ENCODE data around the gene PLIN3. TPM values are rescaled to one million over a fixed set of nuclear protein-coding genes. Genes with fewer than 3 reads are reported as not detected.

Gene PLIN3
- total and polyA plus RNA-seq, 4 donors: 18.0 to 105 (median 50.5) TPM

DNA sequence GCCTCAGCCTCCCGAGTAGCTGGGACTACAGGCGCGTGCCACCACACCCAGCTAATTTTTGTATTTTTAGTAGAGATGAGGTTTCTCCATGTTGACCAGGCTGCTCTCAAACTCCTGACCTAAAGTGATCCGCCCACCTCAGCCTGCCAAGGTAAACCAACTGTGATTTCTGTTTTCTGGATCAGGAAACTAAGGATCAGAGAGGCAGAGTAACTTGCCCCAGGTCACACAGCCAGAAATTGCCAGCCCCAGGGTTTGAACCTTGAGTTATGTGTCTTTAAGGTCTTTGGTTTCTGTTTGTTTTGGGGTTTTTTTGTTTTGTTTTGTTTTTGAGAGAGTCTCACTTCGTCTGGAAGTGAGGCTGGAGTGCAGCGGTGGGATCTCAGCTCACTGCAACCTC lies 4.2 kb upstream of the PLIN3 start:
- no peak overlapping the region for H3K4me3 ChIP-seq
- no peak for TF ChIP-seq CTCF (IDR thresholded peaks at IDR 0.05; ENCODE audit: control extremely low read depth, extremely low read depth)
- no peak overlapping the region for H3K27ac ChIP-seq (ENCODE audit: low read depth in 1 of 2, low read length in 1 of 2)
- ATAC-seq (ENCODE audit: insufficient read depth, low FRiP score) (no peak), DNase-seq (no peak)
- H3K27me3 ChIP-seq (ENCODE audit: control insufficient read depth in 3 of 3, insufficient read depth in 3 of 3, low read length in 2 of 3): no peaks in the 10 kb centered on the region
- no peaks in the 10 kb centered on the region for H3K9me3 ChIP-seq (ENCODE audit: control insufficient read depth in 4 of 4, insufficient read depth in 3 of 4, low read length in 3 of 4)
- H3K36me3 ChIP-seq (ENCODE audit: control insufficient read depth in 4 of 4, insufficient read depth in 4 of 4, low read length in 4 of 4): no peaks in the 10 kb centered on the region
- H3K4me1 ChIP-seq (ENCODE audit: control insufficient read depth in 5 of 5, insufficient read depth in 5 of 5, low read length in 5 of 5): peaks cover 0 to 1% (median 0%) of the 10 kb centered on the region in 5 donors
- no peak overlapping the region for H3K9ac ChIP-seq (ENCODE audit: insufficient read depth in 1 of 2, low read length in 2 of 2)
- WGBS, 2 donors: 57 to 89% methylated on average over 6 of the region's 6 CpGs

DNA sequence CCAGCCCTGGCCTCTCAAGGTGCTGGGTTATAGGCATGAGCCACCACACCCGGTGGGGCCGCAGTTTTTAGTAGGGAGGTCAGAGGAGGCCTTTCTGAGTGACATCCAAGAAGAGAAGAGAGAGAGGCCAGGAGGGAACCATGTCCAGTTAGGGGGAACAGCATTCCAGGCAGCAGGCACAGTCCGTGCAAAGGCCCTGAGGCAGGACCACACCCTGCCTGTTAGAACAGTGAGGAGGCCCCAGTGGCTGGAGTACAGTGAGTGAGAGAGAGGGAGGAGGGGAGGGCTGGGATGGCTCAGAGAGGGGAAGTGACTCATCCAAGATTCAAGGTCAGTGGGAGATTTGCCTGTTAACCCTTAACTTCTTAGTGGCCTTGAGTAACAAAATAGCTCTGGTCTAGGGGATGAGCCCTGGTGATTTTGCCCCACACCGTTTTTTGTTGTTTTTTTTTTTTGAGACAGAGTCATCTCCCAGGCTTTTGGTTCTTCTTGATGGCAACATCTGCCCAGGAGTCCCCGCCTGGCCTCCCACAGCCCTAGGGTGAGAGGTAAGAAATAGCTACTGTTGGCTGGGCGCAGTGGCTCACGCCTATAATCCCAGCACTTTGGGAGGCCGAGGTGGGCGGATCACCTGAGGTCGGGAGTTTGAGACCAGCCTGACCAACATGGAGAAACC lies 2.7 kb upstream of the PLIN3 start:
- Histone ChIP-seq H3K9ac (ENCODE audit: insufficient read depth in 1 of 2, low read length in 2 of 2) (no peak overlapping the region), H3K27ac (ENCODE audit: low read depth in 1 of 2, low read length in 1 of 2) (no peak overlapping the region), H3K4me1 (ENCODE audit: control insufficient read depth in 5 of 5, insufficient read depth in 5 of 5, low read length in 5 of 5) (peaks cover 0 to 7% (median 0%) of the 10 kb centered on the region in 5 donors), H3K4me3 (no peak overlapping the region), H3K36me3 (ENCODE audit: control insufficient read depth in 4 of 4, insufficient read depth in 4 of 4, low read length in 4 of 4) (no peaks in the 10 kb centered on the region), H3K9me3 (ENCODE audit: control insufficient read depth in 4 of 4, insufficient read depth in 3 of 4, low read length in 3 of 4) (no peaks in the 10 kb centered on the region), H3K27me3 (ENCODE audit: control insufficient read depth in 3 of 3, insufficient read depth in 3 of 3, low read length in 2 of 3) (no peaks in the 10 kb centered on the region)
- no peak for TF ChIP-seq CTCF (IDR thresholded peaks at IDR 0.05; ENCODE audit: control extremely low read depth, extremely low read depth)
- DNase-seq (no peak), ATAC-seq (ENCODE audit: insufficient read depth, low FRiP score) (peak; percentile 31)
- 66 to 69% methylated on average over 10 of the region's 10 CpGs for WGBS, 2 donors

- no peaks in the 10 kb centered on the region for H3K27me3 ChIP-seq (ENCODE audit: control insufficient read depth in 3 of 3, insufficient read depth in 3 of 3, low read length in 2 of 3)
- no peak for TF ChIP-seq CTCF (IDR thresholded peaks at IDR 0.05; ENCODE audit: control extremely low read depth, extremely low read depth)
- no peaks in the 10 kb centered on the region for H3K36me3 ChIP-seq (ENCODE audit: control insufficient read depth in 4 of 4, insufficient read depth in 4 of 4, low read length in 4 of 4)
- H3K9me3 ChIP-seq (ENCODE audit: control insufficient read depth in 4 of 4, insufficient read depth in 3 of 4, low read length in 3 of 4): no peaks in the 10 kb centered on the region
- WGBS, 2 donors: 65 to 77% methylated on average over 10 of the region's 10 CpGs
- H3K27ac ChIP-seq (ENCODE audit: low read depth in 1 of 2, low read length in 1 of 2): no peak overlapping the region
- DNase-seq (no peak), ATAC-seq (ENCODE audit: insufficient read depth, low FRiP score) (no peak)
- no peak overlapping the region for H3K4me3 ChIP-seq
- H3K9ac ChIP-seq (ENCODE audit: insufficient read depth in 1 of 2, low read length in 2 of 2): no peak overlapping the region
- H3K4me1 ChIP-seq (ENCODE audit: control insufficient read depth in 5 of 5, insufficient read depth in 5 of 5, low read length in 5 of 5): peaks cover 0 to 7% (median 0%) of the 10 kb centered on the region in 5 donors
Observed at GRCh38 chr19:4868286-4868834, 893 bp upstream of the PLIN3 start.

Data from lung (tissue), 12 donors.